SJCRH30 (cell line): ENCODE results near the gene CBL. TPM values are rescaled to one million over a fixed set of nuclear protein-coding genes. Genes with fewer than 3 reads are reported as not detected.

Source experiments
- DNase-seq, 2 experiments: peaks; one replicate each; pipeline ENCODE4 v3.0.0-alpha.2; 2015 to 2020
- H3K27ac ChIP-seq: fragments of 250-450 bp; sonication (Bioruptor Pico); 2 replicates; pipeline ENCODE4 v1.5.1; 2020; ENCODE audit warnings: mild to moderate bottlenecking, moderate library complexity
- H3K27me3 ChIP-seq: fragments of 250-450 bp; sonication (Bioruptor Pico); 2 replicates; pipeline ENCODE4 v1.5.1; 2020; ENCODE audit warnings: mild to moderate bottlenecking, moderate library complexity
- H3K36me3 ChIP-seq: fragments of 250-450 bp; sonication (Bioruptor Pico); 2 replicates; pipeline ENCODE4 v1.5.1; 2020; ENCODE audit warnings: mild to moderate bottlenecking, moderate library complexity
- H3K4me1 ChIP-seq: fragments of 250-450 bp; sonication (Bioruptor Pico); 2 replicates; pipeline ENCODE4 v1.5.1; 2020; ENCODE audit warnings: mild to moderate bottlenecking, moderate library complexity
- H3K4me3 ChIP-seq: fragments of 250-450 bp; sonication (Bioruptor Pico); 2 replicates; pipeline ENCODE4 v1.5.1; 2020; ENCODE audit warnings: mild to moderate bottlenecking, moderate library complexity
- H3K9me3 ChIP-seq: fragments of 250-450 bp; sonication (Bioruptor Pico); replicated peaks from 2 replicates; pipeline ENCODE4 v1.5.1; 2020; ENCODE audit warnings: mild to moderate bottlenecking, moderate library complexity
- total RNA-seq: library from RNA; depleted of rRNA; stranded (reverse); fragments of >200 nt; shearing (Covaris generic); gene quantifications from 2 replicates; pipeline ENCODE4 v1.2.3, GENCODE V29; 2014; rRNA removed

CBL gene
- total RNA-seq, 1 experiment from 2014 or later: 12.9 TPM

DNA sequence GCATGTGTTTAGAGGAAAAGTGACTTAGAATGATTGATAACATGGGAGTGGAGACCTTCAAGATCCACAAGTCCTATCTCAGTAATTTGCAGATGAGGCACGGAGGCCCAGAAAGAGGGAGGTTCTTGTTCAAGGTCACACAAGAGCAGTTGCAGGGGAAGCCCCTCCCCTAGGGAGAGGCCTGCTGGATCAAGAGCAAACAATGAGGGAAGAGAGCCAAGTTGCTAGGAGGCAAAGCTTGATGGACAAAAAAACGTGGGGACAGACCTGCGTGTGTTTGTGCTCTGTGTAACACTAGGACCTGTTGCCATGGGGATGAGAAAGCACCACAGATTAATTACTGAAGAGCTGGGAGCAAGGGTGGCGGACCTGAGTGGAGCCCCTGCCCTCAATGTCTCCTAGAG lies 146.7 kb downstream of the CBL start:
- H3K4me3 ChIP-seq: no peak overlapping the region
- no peak overlapping the region for H3K27ac ChIP-seq
- no peaks in the 10 kb centered on the region for H3K36me3 ChIP-seq
- H3K27me3 ChIP-seq: no peaks in the 10 kb centered on the region
- no peaks in the 10 kb centered on the region for H3K9me3 ChIP-seq
- DNase-seq: peak; percentile 42 to 63
- peaks cover 7% of the 10 kb centered on the region for H3K4me1 ChIP-seq

DNA sequence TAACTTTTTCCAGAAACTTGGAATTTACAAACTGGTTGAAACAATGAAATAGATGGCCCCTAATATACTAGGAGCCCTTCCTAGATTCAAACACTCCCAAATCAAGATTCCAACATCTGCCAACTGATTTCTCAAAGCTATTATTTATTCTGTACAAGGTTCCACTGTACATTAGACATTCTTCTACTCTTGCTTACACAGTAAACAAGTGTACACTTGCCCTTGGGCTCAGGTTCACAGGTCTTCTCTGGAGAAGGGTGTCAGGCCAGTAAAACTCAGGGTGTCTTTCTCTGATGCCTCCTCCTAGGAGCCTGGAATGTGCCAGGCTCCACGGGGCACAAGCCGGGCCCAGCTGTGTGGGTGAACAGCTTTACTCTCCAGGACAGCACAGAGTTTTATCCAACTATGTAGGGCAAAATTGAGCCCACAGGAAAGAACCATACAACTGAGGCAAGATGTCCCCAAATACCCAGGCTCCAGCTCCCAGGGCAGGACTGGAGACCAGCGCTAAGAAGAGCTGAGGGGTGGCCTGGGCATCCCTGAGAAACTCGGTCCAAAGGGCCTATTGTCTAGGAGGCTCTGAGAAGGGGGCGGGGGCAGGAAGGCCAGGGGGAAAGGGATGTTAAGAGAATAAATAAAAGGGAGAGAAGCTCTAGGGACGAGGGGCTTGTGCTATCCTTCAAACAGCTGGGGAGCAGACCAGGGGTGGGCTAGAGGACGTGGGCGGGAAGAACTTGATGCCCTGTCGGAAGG lies 149.1 kb downstream of the CBL start:
- no peaks in the 10 kb centered on the region for H3K9me3 ChIP-seq
- H3K4me3 ChIP-seq: no peak overlapping the region
- no peaks in the 10 kb centered on the region for H3K27me3 ChIP-seq
- H3K27ac ChIP-seq: no peak overlapping the region
- peaks cover 10% of the 10 kb centered on the region for H3K4me1 ChIP-seq
- DNase-seq: no peak
- 0 out of 2 replicates have a peak, but pooled peaks cover 2% of the 10 kb centered on the region for H3K36me3 ChIP-seq

DNA sequence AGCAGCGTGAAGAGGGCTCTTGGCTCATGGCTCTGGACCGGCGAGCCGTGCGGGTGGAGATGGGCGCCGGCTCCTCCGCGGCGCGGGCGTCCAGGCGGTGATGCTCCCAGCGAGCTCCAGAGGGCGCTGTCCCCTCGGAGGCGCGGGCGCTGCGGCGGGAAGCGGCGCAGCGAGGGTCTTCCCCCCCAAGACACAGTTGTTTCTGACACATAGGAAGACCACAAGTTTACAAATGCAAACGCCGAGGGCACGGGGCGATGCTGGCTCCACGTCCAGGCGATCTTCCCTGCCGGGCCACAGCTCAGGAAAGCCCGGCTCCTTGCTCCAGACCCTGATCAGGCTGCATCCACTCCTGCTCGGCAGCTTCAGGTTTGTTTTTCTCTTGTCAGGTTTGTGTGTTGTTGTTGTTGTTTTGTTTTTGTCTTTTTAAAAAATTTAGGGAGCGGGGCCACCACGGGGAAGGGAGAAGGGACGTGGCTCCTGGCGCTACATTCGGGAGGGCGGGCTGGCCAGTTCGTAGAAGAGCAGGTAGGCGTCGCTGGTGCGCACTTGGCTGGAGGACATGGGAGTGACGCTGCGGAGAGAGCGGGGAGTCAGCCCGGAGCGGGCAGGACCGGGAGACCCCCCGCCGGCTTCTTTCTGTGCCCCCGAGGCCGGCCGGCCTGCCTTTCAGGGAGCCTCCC lies 150.4 kb downstream of the CBL start:
- no peak for DNase-seq
- Histone ChIP-seq H3K9me3 (no peaks in the 10 kb centered on the region), H3K4me3 (no peak overlapping the region), H3K4me1 (peaks cover 19% of the 10 kb centered on the region), H3K27ac (no peak overlapping the region), H3K27me3 (no peaks in the 10 kb centered on the region), H3K36me3 (0 out of 2 replicates have a peak, but pooled peaks cover 2% of the 10 kb centered on the region)

DNA sequence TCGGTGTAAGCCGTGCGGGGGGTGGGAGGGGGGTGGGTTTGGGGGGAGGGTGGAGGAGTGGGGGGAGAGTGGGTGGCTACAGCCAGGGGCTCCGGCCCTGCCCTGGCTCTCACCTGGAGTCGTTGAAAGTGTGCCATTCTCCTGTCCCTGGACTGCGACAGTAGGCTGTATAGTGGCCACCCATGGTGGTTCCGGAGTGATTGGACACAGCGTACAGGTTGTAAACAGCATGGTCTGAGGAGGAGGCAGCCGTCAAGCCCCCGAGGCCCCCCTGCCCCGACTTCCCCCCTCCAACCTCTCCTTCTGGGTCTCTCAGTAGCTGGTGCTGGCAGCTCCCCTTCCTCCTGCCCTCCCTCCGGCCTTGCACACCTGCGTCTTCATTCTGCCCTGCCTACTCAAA lies 150.9 kb downstream of the CBL start:
- no peak for DNase-seq
- Histone ChIP-seq H3K36me3 (0 out of 2 replicates have a peak, but pooled peaks cover 2% of the 10 kb centered on the region), H3K9me3 (no peaks in the 10 kb centered on the region), H3K4me3 (no peak overlapping the region), H3K4me1 (peaks cover 24% of the 10 kb centered on the region), H3K27ac (no peak overlapping the region), H3K27me3 (no peaks in the 10 kb centered on the region)

Other genes with a start within 250 kb of the CBL start
- gene FOXR1, start 234.6 kb upstream of the CBL start, total RNA-seq: not detected in 2 replicates
- gene CENATAC, start 208.2 kb upstream of the CBL start, total RNA-seq: 12.7 and 17.5 TPM in 2 replicates
- gene RPS25, start 188.0 kb upstream of the CBL start, total RNA-seq: 797 and 901 TPM in 2 replicates
- gene TRAPPC4, start 187.6 kb upstream of the CBL start, total RNA-seq: 33.1 and 34.8 TPM in 2 replicates
- gene SLC37A4, start 175.5 kb upstream of the CBL start, total RNA-seq: 8.7 and 9.8 TPM in 2 replicates
- gene HYOU1, start 149.1 kb upstream of the CBL start, total RNA-seq: 68.1 and 79.3 TPM in 2 replicates
- gene VPS11, start 138.5 kb upstream of the CBL start, total RNA-seq: 11.6 and 11.9 TPM in 2 replicates
- 10.1 and 14.3 TPM in 2 replicates for gene HMBS, start 121.5 kb upstream of the CBL start, total RNA-seq
- 23.7 and 24.0 TPM in 2 replicates for gene DPAGT1, start 104.5 kb upstream of the CBL start, total RNA-seq
- gene C2CD2L, start 99.0 kb upstream of the CBL start, total RNA-seq: 4.1 and 4.8 TPM in 2 replicates
- 14.4 and 15.2 TPM in 2 replicates for gene HINFP, start 84.8 kb upstream of the CBL start, total RNA-seq
- 0.08 TPM in 1 of 2 replicates, not detected in the other for gene ABCG4, start 57.3 kb upstream of the CBL start, total RNA-seq
- 0.24 and 0.25 TPM in 2 replicates for gene NLRX1, start 37.6 kb upstream of the CBL start, total RNA-seq
- gene NHERF4, start 20.9 kb upstream of the CBL start, total RNA-seq: not detected in 2 replicates
- gene MCAM, start 110.8 kb downstream of the CBL start, total RNA-seq: 30.2 and 31.7 TPM in 2 replicates
- 8.3 and 10.4 TPM in 2 replicates for gene RNF26, start 128.2 kb downstream of the CBL start, total RNA-seq
- gene C1QTNF5, start 134.5 kb downstream of the CBL start, total RNA-seq: 0.85 and 2.0 TPM in 2 replicates
- not detected in 2 replicates for gene MFRP, start 140.4 kb downstream of the CBL start, total RNA-seq
- gene USP2, start 175.4 kb downstream of the CBL start, total RNA-seq: 2.1 and 2.4 TPM in 2 replicates
- gene THY1, start 216.8 kb downstream of the CBL start, total RNA-seq: 2.5 and 3.8 TPM in 2 replicates